T-helper 17 cell (primary cell): ENCODE data around the gene FAM171A2. TPM values are rescaled to one million over a fixed set of nuclear protein-coding genes. Genes with fewer than 3 reads are reported as not detected.

Experiments
- total RNA-seq, 4 donors: library from RNA in 2 of 4; stranded (reverse) in 2 of 4; gene quantifications; one replicate each; pipeline ENCODE4 v1.2.3 and lab custom pipeline; 2022 to 2026

The FAM171A2 gene
- total RNA-seq, 2 donors from 2014 or later: 0.07 to 0.31 TPM

Other genes starting within 250 kb of the FAM171A2 start
- 10 to 100 TPM; 83.6 to 96.5 TPM for gene HDAC5, start 240.2 kb downstream of the FAM171A2 start, total RNA-seq
- gene HROB, start 221.9 kb downstream of the FAM171A2 start, total RNA-seq: 1 to 10 TPM; 2.6 to 5.7 TPM
- gene ASB16, start 193.1 kb downstream of the FAM171A2 start, total RNA-seq: not detected
- gene TMUB2, start 176.9 kb downstream of the FAM171A2 start, total RNA-seq: 10 to 100 TPM; 52.2 to 53.1 TPM
- 10 to 100 TPM; 97.1 to 97.5 TPM for gene ATXN7L3, start 164.0 kb downstream of the FAM171A2 start, total RNA-seq
- gene UBTF, start 144.2 kb downstream of the FAM171A2 start, total RNA-seq: 100 to 1,000 TPM; 121 to 140 TPM
- not detected for gene SLC4A1, start 95.7 kb downstream of the FAM171A2 start, total RNA-seq
- gene RUNDC3A, start 55.3 kb downstream of the FAM171A2 start, total RNA-seq: under 1 TPM; 0.37 to 0.55 TPM
- 10 to 100 TPM; 75.9 to 76.5 TPM for gene SLC25A39, start 39.0 kb downstream of the FAM171A2 start, total RNA-seq
- 10 to 100 TPM; 31.7 to 47.7 TPM for gene GRN, start 18.6 kb downstream of the FAM171A2 start, total RNA-seq
- gene ITGA2B, start 25.8 kb upstream of the FAM171A2 start, total RNA-seq: 100 to 1,000 TPM in 1 of 2 donors, 1 to 10 TPM in 1; 8.9 to 297 TPM
- gene GPATCH8, start 139.6 kb upstream of the FAM171A2 start, total RNA-seq: 10 to 100 TPM; 63.4 to 79.6 TPM
- under 1 TPM in 1 of 2 donors, not detected in 1; 0.22 TPM for gene FZD2, start 193.6 kb upstream of the FAM171A2 start, total RNA-seq